GM08714 (cell line): ENCODE data around the gene ZNF516.

ENCODE experiments used
- H3K4me3 ChIP-seq: fragments of 200-500 bp; sonication (Bioruptor generic); 2 replicates; pipeline ENCODE4 v1.5.1; 2014; ENCODE audit warnings: mild to moderate bottlenecking, low read length, inconsistent platforms
- ZNF274 ChIP-seq: IDR thresholded peaks from 2 replicates; pipeline ENCODE4 v1.6.1; 2012; ENCODE audit warnings: mild to moderate bottlenecking, low read depth, low read length

Gene ZNF516

DNA sequence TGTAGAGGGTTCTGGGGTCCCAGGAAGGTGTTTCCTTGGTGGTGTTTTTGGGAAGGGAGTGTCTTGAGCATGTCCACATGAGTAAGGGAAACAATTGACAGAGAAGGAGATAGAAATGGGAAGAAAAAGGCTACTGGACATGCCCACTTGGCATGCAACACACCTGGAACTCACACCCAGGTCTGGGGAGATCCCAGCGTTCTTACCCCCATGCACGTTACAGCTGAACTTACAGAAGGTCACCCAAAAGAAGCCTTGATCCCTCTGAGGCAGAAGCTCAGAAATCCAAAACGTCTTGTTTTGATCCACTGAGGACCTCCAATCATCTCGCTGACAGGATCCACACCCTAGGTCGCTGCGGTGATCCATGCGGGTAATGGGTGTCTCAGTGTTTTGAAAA is 142.0 kb downstream of the ZNF516 start:
- no peak for TF ChIP-seq ZNF274
- no peak overlapping the region for H3K4me3 ChIP-seq

DNA sequence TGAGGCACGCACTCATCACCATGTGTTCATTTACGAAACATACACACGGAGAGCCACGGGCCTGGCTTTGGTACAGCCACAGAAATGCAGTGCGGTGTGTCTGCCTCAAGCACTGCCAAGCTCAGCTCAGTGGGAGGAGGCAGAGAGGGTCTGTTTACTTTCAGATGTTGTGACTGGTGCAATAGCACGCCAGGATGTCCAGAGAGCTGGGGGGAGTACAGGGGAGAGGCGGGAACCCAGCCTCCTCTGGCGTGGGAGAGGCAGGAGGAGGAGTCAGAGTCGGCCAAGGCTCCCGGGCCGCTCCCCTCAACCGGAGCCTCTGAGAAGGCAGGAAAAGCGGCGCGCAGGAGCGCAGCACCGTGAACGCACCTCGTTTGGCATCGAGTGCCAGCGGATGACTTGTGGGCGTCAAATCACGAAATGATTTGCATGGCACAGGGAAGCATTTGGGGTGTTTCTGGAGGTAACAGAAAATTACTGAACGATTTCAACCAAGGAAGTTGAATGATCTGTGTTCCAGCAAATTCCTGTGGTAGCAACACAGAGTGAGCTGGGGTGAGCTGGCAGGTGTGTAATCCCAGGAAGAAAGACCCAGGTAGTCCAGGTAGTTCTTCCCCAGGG is 143.0 kb downstream of the ZNF516 start:
- no peak for TF ChIP-seq ZNF274
- H3K4me3 ChIP-seq, result no peak overlapping the region

DNA sequence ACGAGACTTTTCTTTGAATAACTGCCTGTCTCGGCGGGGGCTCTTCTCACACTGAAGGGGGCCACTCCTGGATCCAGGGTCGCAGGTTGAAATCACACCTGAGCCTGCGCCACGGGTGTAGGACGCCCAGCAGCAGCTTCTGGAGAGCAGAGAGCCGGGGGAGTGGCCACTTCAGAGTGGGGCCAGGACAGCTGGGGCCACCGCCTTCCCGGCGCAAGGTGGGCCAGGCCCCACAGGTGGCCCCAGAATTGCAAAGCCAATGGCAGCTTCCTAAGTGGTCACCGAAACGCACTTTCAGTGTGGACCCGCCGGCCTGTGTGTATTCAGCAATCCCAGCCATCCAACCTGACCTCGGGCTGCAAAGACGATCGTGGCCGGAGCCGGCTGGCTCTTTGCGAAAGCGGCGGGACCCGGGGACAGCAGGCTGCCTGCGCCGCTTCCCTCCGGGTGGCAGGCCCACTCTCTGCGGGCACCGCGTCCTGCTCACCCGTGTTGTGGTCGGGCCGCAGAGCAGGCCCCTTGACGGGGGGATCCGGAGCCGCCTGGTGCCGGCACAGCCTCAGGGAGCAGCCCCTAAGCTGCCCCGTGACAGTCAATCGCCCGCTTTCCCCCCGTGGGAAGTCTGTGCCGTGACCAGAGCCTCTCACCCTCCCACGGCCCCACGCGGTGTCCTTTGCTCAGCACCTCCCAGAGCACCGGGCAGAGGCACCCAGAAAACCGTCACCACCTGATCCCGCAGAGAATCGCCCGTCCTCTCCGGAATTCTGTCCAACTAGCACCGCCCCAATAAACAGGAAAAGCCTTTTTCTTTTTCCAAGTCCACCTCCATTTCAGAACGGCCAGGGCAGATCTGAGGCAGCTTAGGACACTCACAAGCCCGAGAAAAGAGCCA is 144.7 kb downstream of the ZNF516 start:
- TF ChIP-seq ZNF274, result no peak
- H3K4me3 ChIP-seq, result no peak overlapping the region

GRCh38 chr18:76349067-76349715 is 145.9 kb downstream of the ZNF516 start:
- TF ChIP-seq ZNF274, result no peak
- no peak overlapping the region for H3K4me3 ChIP-seq

DNA sequence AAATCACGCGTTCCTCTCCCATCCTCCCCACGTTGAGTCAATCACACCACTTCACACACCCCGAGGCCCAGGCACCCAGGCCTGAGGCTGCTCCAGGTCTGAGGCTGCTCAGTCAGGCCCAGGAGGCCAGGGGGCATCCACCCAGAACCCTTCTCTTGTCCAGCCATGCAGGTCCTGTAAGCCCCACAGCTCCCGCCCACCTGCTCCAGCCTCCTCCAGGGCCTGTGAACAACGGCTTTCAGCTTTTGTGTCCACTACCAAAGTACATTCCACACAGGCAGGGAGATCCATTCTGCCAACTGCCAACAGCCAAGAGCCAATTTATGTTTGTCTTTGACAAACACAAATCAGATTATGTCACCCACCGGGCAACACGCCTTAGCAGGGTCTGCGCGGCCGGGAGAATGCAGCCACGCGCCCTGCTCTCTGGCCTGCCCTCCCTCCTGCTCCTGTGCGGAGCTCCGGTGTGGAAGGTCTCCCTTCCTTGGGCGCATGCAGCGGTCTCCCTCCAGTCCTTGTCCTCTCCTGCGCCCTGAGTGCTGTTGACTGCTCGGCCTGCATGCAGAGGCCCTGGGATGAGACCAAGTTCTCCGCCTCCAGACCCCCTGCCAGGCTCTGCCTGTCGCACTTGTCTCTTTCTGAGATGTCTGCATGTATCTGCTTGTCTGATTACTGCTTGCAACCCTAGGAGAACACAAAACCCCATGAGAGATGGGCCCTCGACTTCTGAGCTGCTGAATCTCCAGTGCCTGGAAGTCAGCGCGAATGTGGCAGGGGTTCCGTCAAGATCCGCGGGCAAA is 146.6 kb downstream of the ZNF516 start:
- no peak for TF ChIP-seq ZNF274
- no peak overlapping the region for H3K4me3 ChIP-seq

GRCh38 chr18:76347341-76347740 is 147.7 kb downstream of the ZNF516 start:
- no peak overlapping the region for H3K4me3 ChIP-seq
- TF ChIP-seq ZNF274, result no peak

DNA sequence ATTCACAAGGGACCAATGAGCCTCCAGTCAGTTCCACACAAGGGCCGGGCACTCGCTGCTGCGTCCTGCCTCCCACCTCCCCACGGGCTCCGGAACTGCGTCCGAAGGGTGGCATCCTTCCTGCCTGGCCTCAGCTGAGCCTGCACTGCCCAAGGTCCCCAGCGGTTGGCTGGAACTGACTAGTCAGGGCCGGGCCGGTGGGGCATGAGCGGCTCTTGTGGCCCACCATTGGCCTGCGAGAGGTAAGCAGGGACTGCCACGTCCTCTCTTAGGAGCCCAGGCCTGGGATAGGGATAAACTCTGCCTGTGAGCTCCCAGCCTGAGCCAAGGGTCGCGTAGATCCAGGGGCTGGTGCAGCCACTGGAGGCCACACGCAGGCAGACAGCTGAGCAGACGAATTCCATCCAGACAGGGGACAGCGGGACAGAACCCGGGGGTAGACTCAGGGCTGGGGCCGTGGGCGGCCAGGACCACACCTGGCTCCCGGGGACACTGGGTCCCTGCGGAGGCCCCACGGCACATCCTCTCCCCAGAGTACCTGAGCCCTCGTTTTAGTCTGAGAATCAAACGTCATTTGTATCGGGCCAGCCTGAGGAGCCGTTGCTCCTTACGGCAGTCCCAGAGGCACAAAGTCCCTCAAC is 148.4 kb downstream of the ZNF516 start:
- TF ChIP-seq ZNF274, result no peak
- no peak overlapping the region for H3K4me3 ChIP-seq

DNA sequence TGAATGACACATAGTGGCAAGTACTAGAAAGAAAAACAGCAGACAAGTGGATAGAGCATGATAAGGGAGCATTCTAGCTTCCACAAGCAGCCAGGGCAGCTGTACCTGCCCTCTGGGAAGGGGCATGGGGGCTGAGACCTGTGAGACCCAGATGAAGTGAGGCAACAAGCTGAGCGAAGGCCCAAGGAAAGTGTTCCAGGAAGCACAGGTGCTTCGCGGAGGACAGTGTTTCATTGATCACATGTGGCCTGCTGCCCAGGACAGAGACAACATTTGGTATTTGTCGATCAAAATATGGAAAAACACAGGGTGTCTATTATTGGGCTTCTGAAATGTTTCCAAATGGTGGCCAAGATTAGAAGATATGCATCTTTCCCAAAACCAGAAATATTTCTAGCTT is 149.1 kb downstream of the ZNF516 start:
- H3K4me3 ChIP-seq, result no peak overlapping the region
- no peak for TF ChIP-seq ZNF274

- H3K4me3 ChIP-seq, result no peak overlapping the region
- no peak for TF ChIP-seq ZNF274
These were observed 151.0 kb downstream of the ZNF516 start for GRCh38 chr18:76343938-76344569.

DNA sequence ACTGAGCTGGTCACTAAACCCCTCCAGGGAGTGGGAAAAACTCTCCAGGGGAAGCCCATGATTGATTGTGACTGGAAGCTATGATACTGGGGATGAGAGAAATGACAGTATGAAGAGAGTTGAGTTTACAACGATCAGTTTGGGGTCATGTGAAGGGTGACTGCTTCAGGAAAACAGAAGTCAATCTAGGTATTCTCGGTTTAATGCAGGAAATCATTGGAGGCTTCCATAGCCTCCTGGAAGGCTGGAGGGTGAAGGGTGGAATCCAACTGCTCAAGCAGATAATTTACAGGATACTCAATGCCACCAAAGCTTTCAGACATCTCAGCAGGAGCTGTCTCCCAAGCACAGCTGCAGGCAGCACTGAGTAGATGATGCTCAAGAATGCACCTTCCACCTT is 154.6 kb downstream of the ZNF516 start:
- no peak for TF ChIP-seq ZNF274
- no peak overlapping the region for H3K4me3 ChIP-seq

DNA sequence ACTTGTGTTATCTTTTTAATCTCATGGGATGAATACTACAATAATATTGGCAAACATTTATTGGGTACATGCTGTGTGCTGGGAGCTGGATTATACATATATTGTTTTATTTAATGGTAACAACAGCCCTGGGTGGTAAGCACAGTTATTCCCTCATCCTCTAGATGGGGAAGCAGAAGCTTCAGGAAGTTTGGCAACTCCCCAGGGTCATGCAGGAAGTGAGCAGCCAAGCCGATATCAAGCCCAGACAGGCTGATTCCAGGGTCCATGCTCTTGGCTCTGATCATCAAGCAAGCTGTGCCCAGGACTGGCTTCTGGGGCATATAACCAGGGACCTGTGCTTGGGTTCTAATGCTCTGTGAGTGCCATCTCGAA is 155.8 kb downstream of the ZNF516 start:
- H3K4me3 ChIP-seq, result no peak overlapping the region
- TF ChIP-seq ZNF274, result no peak

GRCh38 chr18:76338619-76339245 is 156.3 kb downstream of the ZNF516 start:
- no peak overlapping the region for H3K4me3 ChIP-seq
- TF ChIP-seq ZNF274, result no peak

- no peak overlapping the region for H3K4me3 ChIP-seq
- no peak for TF ChIP-seq ZNF274
These were observed 157.0 kb downstream of the ZNF516 start for GRCh38 chr18:76338088-76338487.
